GM12878 (cell line): ENCODE results near the gene DNAH2. TPM values are rescaled to one million over a fixed set of nuclear protein-coding genes. Genes with fewer than 3 reads are reported as not detected.
A peak's percentile ranks its signal among the peaks of the same experiment; 100 is the strongest.

Source experiments
- ATAC-seq: fragments of 200-7000 bp; cut with Tn5 transposase; 3 replicates; pipeline ENCODE4 v1.9.1; 2020; ENCODE audit warnings: mild to moderate bottlenecking, moderate library complexity
- BruUV-seq: library from RNA; stranded (reverse); fragments of 400-500 nt; replicated peaks from 2 replicates; lab custom pipeline; 2021; lab: Mats Ljungman, UMichigan
- CTCF ChIA-PET: fragments of 300-600 bp; sonication (Branson Sonifier 250); formaldehyde crosslinking; extraction: SDS; loops from one replicate; lab custom pipeline; 2021; ENCODE audit warnings: inconsistent platforms; lab: Yijun Ruan, JAX
- POLR2A ChIA-PET: fragments of 350-600 bp; formaldehyde crosslinking; extraction: SDS; loops from one replicate; lab custom pipeline; 2021; ENCODE audit warnings: inconsistent platforms; lab: Charles Lee
- RAD21 ChIA-PET: fragments of 300-600 bp; sonication (Branson Sonifier 250); formaldehyde crosslinking; loops from one replicate; lab custom pipeline; 2023; ENCODE audit warnings: antibody characterized with exemption; ENCODE audit not compliant: unreplicated experiment; lab: Charles Lee
- SMC1A ChIA-PET: fragments of 300-600 bp; sonication (Branson Sonifier 250); formaldehyde crosslinking; loops from one replicate; lab custom pipeline; 2023; ENCODE audit not compliant: unreplicated experiment, uncharacterized antibody; lab: Charles Lee
- DNase-seq: peaks from one replicate; pipeline ENCODE4 v3.0.0-alpha.2; 2011; ENCODE audit warnings: low read depth, low spot score
- FAIRE-seq: peaks from 3 replicates; lab custom pipeline; 2011; peaks lifted over from hg19 to GRCh38; lab: Jason Lieb, UNC
- H2AFZ ChIP-seq: 2 replicates; pipeline ENCODE4 v1.6.0; 2011; ENCODE audit warnings: low read depth, low read length, control low read depth; ENCODE audit not compliant: control insufficient read depth
- H3K27ac ChIP-seq: 2 replicates; pipeline ENCODE4 v1.5.1; 2011; ENCODE audit warnings: control low read depth; ENCODE audit not compliant: control insufficient read depth, insufficient read depth
- H3K27me3 ChIP-seq, 2 experiments: replicated peaks in 1 of 2; 2 replicates each; pipeline versions ENCODE4 v1.6.0 to v1.6.1; 2011; ENCODE audit warnings: low read length in 1 of 2; ENCODE audit not compliant: control insufficient read depth in 2 of 2, insufficient read depth in 2 of 2
- H3K36me3 ChIP-seq, 2 experiments: 2 replicates each; pipeline ENCODE4 v1.5.1; 2011; ENCODE audit warnings: low read length in 1 of 2; ENCODE audit not compliant: control insufficient read depth in 2 of 2, insufficient read depth in 2 of 2
- H3K4me1 ChIP-seq: 2 replicates; pipeline ENCODE4 v1.6.1; 2011; ENCODE audit warnings: mild to moderate bottlenecking, low read length, moderate library complexity, mixed read lengths; ENCODE audit not compliant: control insufficient read depth, insufficient read depth
- H3K4me2 ChIP-seq: 2 replicates; pipeline ENCODE4 v1.6.0; 2011; ENCODE audit warnings: control low read depth; ENCODE audit not compliant: control insufficient read depth, insufficient read depth
- H3K4me3 ChIP-seq: fragments of 200-600 bp; sonication (generic); 2 replicates; pipeline ENCODE4 v1.5.1; 2016
- H3K79me2 ChIP-seq: 2 replicates; pipeline ENCODE4 v1.6.0; 2011; ENCODE audit warnings: low read length; ENCODE audit not compliant: control insufficient read depth, insufficient read depth
- H3K9ac ChIP-seq: 2 replicates; pipeline ENCODE4 v1.8.0; 2011; ENCODE audit warnings: low read length, control low read depth, mixed read lengths; ENCODE audit not compliant: control insufficient read depth, insufficient read depth
- H3K9me3 ChIP-seq: replicated peaks from 3 replicates; pipeline ENCODE4 v1.5.1; 2011; ENCODE audit warnings: mild to moderate bottlenecking, low read length; ENCODE audit not compliant: control insufficient read depth, insufficient read depth
- H4K20me1 ChIP-seq: 2 replicates; pipeline ENCODE4 v1.6.0; 2011; ENCODE audit not compliant: control insufficient read depth, insufficient read depth
- ETV6 ChIP-seq, 2 experiments: fragments of 450-650 bp in 1 of 2; IDR thresholded peaks in 1 of 2; conservative IDR thresholded peaks in 1 of 2; 2 replicates each; pipeline ENCODE4 v1.6.1; 2014; ENCODE audit warnings: antibody characterized with exemption in 1 of 2, borderline replicate concordance in 1 of 2, low read depth in 1 of 2, mild to moderate bottlenecking in 1 of 2, moderate library complexity in 1 of 2
- GATAD2B ChIP-seq: fragments of 450-650 bp; conservative IDR thresholded peaks from 2 replicates; pipeline ENCODE4 v1.6.1; 2017; ENCODE audit warnings: low read depth, mild to moderate bottlenecking, moderate library complexity
- NFYA ChIP-seq: IDR thresholded peaks from 2 replicates; pipeline ENCODE4 v1.6.1; 2011; ENCODE audit warnings: low read depth, mild to moderate bottlenecking, low read length, improper control_type of control experiment, borderline replicate concordance
- TBL1XR1 ChIP-seq: IDR thresholded peaks from 2 replicates; pipeline ENCODE4 v1.6.1; 2012; ENCODE audit warnings: low read depth, low read length, improper control_type of control experiment
- ZNF24 ChIP-seq: fragments of 450-650 bp; IDR thresholded peaks from 2 replicates; pipeline ENCODE4 v1.6.1; 2017; ENCODE audit warnings: antibody characterized with exemption, mild to moderate bottlenecking
- ZNF384 ChIP-seq: IDR thresholded peaks from 2 replicates; pipeline ENCODE4 v1.6.1; 2012; ENCODE audit warnings: low read depth, mild to moderate bottlenecking, low read length, improper control_type of control experiment, borderline replicate concordance
- WGBS: methylation state at CpG from one replicate; pipeline ENCODE4 v1.1.6; 2016; ENCODE audit warnings: low lambda C conversion rate; ENCODE audit not compliant: insufficient replicate concordance, insufficient coverage; ENCODE audit errors: missing lambda C conversion rate; 5-methylcytosine and 5-hydroxymethylcytosine counted together
- in situ Hi-C: fragments of 300-500 bp; cut with MboI; formaldehyde crosslinking; loops from 9 replicates; pipeline ENCODE4 v1.14.3; 2018; ENCODE audit warnings: mixed read lengths
- intact Hi-C: fragments of 100-400 bp; cut with micrococcal nuclease; formaldehyde crosslinking; loops from one replicate; pipeline ENCODE4 v1.14.2; 2022; ENCODE audit not compliant: unreplicated experiment
- polyA plus RNA-seq, 11 experiments: library from polyadenylated mRNA; depleted of rRNA in 4 of 11; unstranded in 6 of 11; stranded (reverse) in 5 of 11; fragments of >200 nt; fragmentation: Nextera tagmentation in 4 of 11; fragmentation: Illumina TruSeq in 1 of 11; extraction: Ambion mirVana in 4 of 11; extraction: Trizol in 1 of 11; gene quantifications; 1 replicate in 1 of 11; 2 replicates in 10 of 11; pipeline versions ENCODE4 v1.2.1 to v1.2.3, GENCODE V29; 2011 to 2016; ENCODE audit warnings: inconsistent platforms in 2 of 11, missing spikeins in 2 of 11, low read depth in 1 of 11
- total RNA-seq, 4 experiments: library from RNA; depleted of rRNA in 3 of 4; stranded (reverse); fragments of >200 nt in 3 of 4; fragmentation: Illumina TruSeq in 1 of 4; extraction: Trizol in 1 of 4; gene quantifications; 2 replicates each; pipeline versions ENCODE4 v1.2.1 to v1.2.3, GENCODE V29; 2013 to 2021

DNAH2 gene
- total and polyA plus RNA-seq, 10 of the 15 experiments (the other 5 are each of a cell fraction or from before 2014, with no cell fraction given) = not detected

GRCh38 chr17:7742729-7743128 lies 25.2 kb downstream of the DNAH2 start:
- H3K36me3 ChIP-seq = no peaks in the 10 kb centered on the region
- 43% methylated on average over 10 of the region's 10 CpGs for WGBS
- H4K20me1 ChIP-seq = no peaks in the 10 kb centered on the region
- 0 out of 3 replicates have a peak, but pooled peaks have one; percentile 17 for ATAC-seq
- no peaks in the 10 kb centered on the region for H3K4me1 ChIP-seq
- H3K27ac ChIP-seq = no peak overlapping the region
- no peak overlapping the region for H3K4me2 ChIP-seq
- no peak for DNase-seq
- no peaks in the 10 kb centered on the region for H3K79me2 ChIP-seq
- RAD21 ChIA-PET = interaction anchor here (0.6 to 3.4 kb wide), 11 partner anchors 77 to 317 kb away, joined by 3 to 28 read pairs (median 7); partner anchors contain the start of genes CNTROB, NAA38 and TRAPPC1
- FAIRE-seq = no peak
- in situ Hi-C loops (no loop called here), intact Hi-C loops (loop anchor here (1.0 to 10.0 kb wide), 5 partner anchors 82 to 315 kb away; partner anchors contain the start of gene NAA38)
- POLR2A ChIA-PET = no interaction called here
- H3K9me3 ChIP-seq = no peaks in the 10 kb centered on the region
- H3K9ac ChIP-seq = no peak overlapping the region
- H3K27me3 ChIP-seq = no peaks in the 10 kb centered on the region; a peak in 2 of 4 replicates
- CTCF ChIA-PET = interaction anchor here (0.7 to 4.1 kb wide), 25 partner anchors 12 to 332 kb away, joined by 3 to 50 read pairs (median 6); partner anchors contain the start of genes CYB5D1, FXR2, KDM6B and NAA38
- SMC1A ChIA-PET = interaction anchor here (1.0 to 3.9 kb wide), 4 partner anchors 77 to 299 kb away, joined by 3 to 25 read pairs (median 10); no protein-coding TSS in a partner anchor
- TF ChIP-seq GATAD2B (no peak), ETV6 (conservative IDR thresholded peaks at IDR 0.05 in 1 of 2, IDR thresholded peaks at IDR 0.05 in 1 of 2; ENCODE audit: borderline replicate concordance in 1 of 2, low read depth in 1 of 2) (no peak), TBL1XR1 (no peak), ZNF24 (no peak), ZNF384 (no peak), NFYA (no peak)
- no peak overlapping the region for H3K4me3 ChIP-seq
- BruUV-seq = no TSS peak
- H2AFZ ChIP-seq = no peak overlapping the region
